A549 (cell line): ENCODE measurements around the gene PALLD. TPM values are rescaled to one million over a fixed set of nuclear protein-coding genes. Genes with fewer than 3 reads are reported as not detected.

Source experiments
- ATAC-seq, 2 experiments: fragments of 200-7000 bp in 1 of 2; fragments of >200 bp in 1 of 2; cut with Nextera tagmentation in 1 of 2; cut with Tn5 transposase in 1 of 2; 3 replicates each; pipeline versions ENCODE4 v1.8.0 to v1.9.1; 2018 to 2020; ENCODE audit warnings: mild to moderate bottlenecking in 1 of 2, moderate library complexity in 1 of 2
- CTCF ChIA-PET: fragments of 300-600 bp; sonication (Branson Sonifier 250); formaldehyde crosslinking; extraction: SDS; loops from one replicate; lab custom pipeline; 2021; ENCODE audit warnings: antibody characterized with exemption, inconsistent platforms; lab: Yijun Ruan, JAX
- POLR2A ChIA-PET: fragments of 350-600 bp; formaldehyde crosslinking; extraction: SDS; loops from one replicate; lab custom pipeline; 2021; ENCODE audit warnings: antibody characterized with exemption, inconsistent platforms; lab: Yijun Ruan, JAX
- DNase-seq, 2 experiments: peaks; one replicate each; pipeline versions ENCODE4 v3.0.0 to v3.0.0-alpha.2; 2011 to 2016; ENCODE audit warnings: low read depth in 1 of 2, low spot score in 1 of 2
- FAIRE-seq: peaks from 2 replicates; lab custom pipeline; 2011; peaks lifted over from hg19 to GRCh38; lab: Jason Lieb, UNC
- H3K27ac ChIP-seq, 2 experiments: fragments of >200 bp; sonication (Bioruptor Twin); formaldehyde crosslinking; 3 replicates each; pipeline ENCODE4 v1.5.1; 2016 to 2017
- H3K4me1 ChIP-seq: fragments of >200 bp; sonication (Bioruptor Twin); formaldehyde crosslinking; 3 replicates; pipeline ENCODE4 v1.6.1; 2016
- H3K4me2 ChIP-seq: fragments of >200 bp; sonication (Bioruptor Twin); formaldehyde crosslinking; 3 replicates; pipeline ENCODE4 v1.6.1; 2016
- H3K4me3 ChIP-seq: fragments of >200 bp; sonication (Bioruptor Twin); formaldehyde crosslinking; 3 replicates; pipeline ENCODE4 v1.5.1; 2016
- H3K9me3 ChIP-seq: fragments of >200 bp; sonication (Bioruptor Twin); formaldehyde crosslinking; 3 replicates; pipeline ENCODE4 v1.6.1; 2016
- BCL3 ChIP-seq: fragments of >200 bp; sonication (Bioruptor Twin); formaldehyde crosslinking; IDR thresholded peaks from 3 replicates; pipeline ENCODE4 v1.6.1; 2016
- CBX2 ChIP-seq: fragments of 200-600 bp; sonication (generic); IDR thresholded peaks from 2 replicates; pipeline ENCODE4 v1.6.1; 2016; ENCODE audit warnings: low read depth, mild to moderate bottlenecking, borderline replicate concordance
- CEBPB ChIP-seq, 2 experiments: fragments of >200 bp in 1 of 2; sonication (Bioruptor Twin) in 1 of 2; formaldehyde crosslinking in 1 of 2; IDR thresholded peaks; 2 replicates each; pipeline ENCODE4 v1.6.1; 2012 to 2016
- CTCF ChIP-seq: fragments of >200 bp; sonication (Bioruptor Twin); formaldehyde crosslinking; IDR thresholded peaks from 3 replicates; pipeline ENCODE4 v1.5.1; 2016
- E2F6 ChIP-seq: IDR thresholded peaks from 2 replicates; pipeline ENCODE4 v1.6.1; 2012; ENCODE audit warnings: low read depth, borderline replicate concordance
- EP300 ChIP-seq, 2 experiments: fragments of >200 bp; sonication (Bioruptor Twin); formaldehyde crosslinking; IDR thresholded peaks; 2 replicates in 1 of 2; 3 replicates in 1 of 2; pipeline ENCODE4 v1.6.1; 2016 to 2017
- HDAC2 ChIP-seq: fragments of 200-600 bp; sonication (generic); IDR thresholded peaks from 2 replicates; pipeline ENCODE4 v1.6.1; 2016
- HOXB5 ChIP-seq: fragments of 250-450 bp; sonication (Bioruptor Pico); IDR thresholded peaks from 2 replicates; pipeline ENCODE4 v1.5.0; 2020; ENCODE audit warnings: mild to moderate bottlenecking, moderate library complexity
- JUN ChIP-seq, 2 experiments: fragments of >200 bp; sonication (Bioruptor Twin); formaldehyde crosslinking; IDR thresholded peaks; 2 replicates in 1 of 2; 3 replicates in 1 of 2; pipeline ENCODE4 v1.6.1; 2016 to 2017
- KDM1A ChIP-seq: fragments of 200-600 bp; sonication (generic); IDR thresholded peaks from 2 replicates; pipeline ENCODE4 v1.6.1; 2016; ENCODE audit warnings: low read depth, mild to moderate bottlenecking
- MAFK ChIP-seq: fragments of 450-650 bp; IDR thresholded peaks from 2 replicates; pipeline ENCODE4 v1.6.1; 2014; ENCODE audit not compliant: partially characterized antibody
- NR3C1 ChIP-seq: fragments of >200 bp; sonication (Bioruptor Twin); formaldehyde crosslinking; IDR thresholded peaks from 3 replicates; pipeline ENCODE4 v1.6.1; 2017
- RAD21 ChIP-seq, 2 experiments: fragments of >200 bp in 1 of 2; sonication (Bioruptor Twin) in 1 of 2; formaldehyde crosslinking in 1 of 2; IDR thresholded peaks in 1 of 2; conservative IDR thresholded peaks in 1 of 2; 2 replicates in 1 of 2; 3 replicates in 1 of 2; pipeline ENCODE4 v1.6.1; 2012 to 2018; ENCODE audit warnings: inconsistent platforms in 1 of 2
- RARB ChIP-seq: fragments of 250-450 bp; sonication (Bioruptor Pico); IDR thresholded peaks from 2 replicates; pipeline ENCODE4 v1.8.0; 2021; ENCODE audit warnings: mild to moderate bottlenecking, moderate library complexity
- SMC3 ChIP-seq: fragments of >200 bp; sonication (Bioruptor Twin); formaldehyde crosslinking; IDR thresholded peaks from 3 replicates; pipeline ENCODE4 v1.6.1; 2018; ENCODE audit warnings: inconsistent platforms
- TP53 ChIP-seq: fragments of 250-450 bp; sonication (Bioruptor Pico); IDR thresholded peaks from 2 replicates; pipeline ENCODE4 v1.5.0; 2021; ENCODE audit warnings: mild to moderate bottlenecking, moderate library complexity
- WGBS: methylation state at CpG from one replicate; pipeline ENCODE4 v1.1.6; 2017; ENCODE audit errors: missing lambda C conversion rate; 5-methylcytosine and 5-hydroxymethylcytosine counted together
- polyA plus RNA-seq, 4 experiments: library from polyadenylated mRNA; depleted of rRNA in 3 of 4; stranded (reverse); fragments of >200 nt; fragmentation: RNase III in 1 of 4; extraction: RNeasy Plus Mini Kit Qiagen cat#74134 plus additional on column Dnase treatment in 1 of 4; gene quantifications; 2 replicates in 3 of 4; 3 replicates in 1 of 4; pipeline ENCODE4 v1.2.3, GENCODE V29; 2011 to 2017
- TF ChIP-seq, protein P1 (sequence below): fragments of 250-450 bp; sonication (Bioruptor Pico); IDR thresholded peaks from 2 replicates; pipeline ENCODE4 v1.5.0; 2021; ENCODE audit warnings: mild to moderate bottlenecking, moderate library complexity, borderline replicate concordance

PALLD gene
- polyA plus RNA-seq, 2 of the 4 experiments (the other 2 are of a cell fraction), result 88.8 to 113 TPM

- POLR2A ChIA-PET, result no interaction called here
- Histone ChIP-seq H3K4me3 (no peak overlapping the region), H3K4me2 (no peak overlapping the region), H3K9me3 (no peaks in the 10 kb centered on the region)
- CTCF ChIA-PET, result interaction anchor here (0.8 to 2.6 kb wide), 26 partner anchors 9 to 644 kb away, joined by 3 to 10 read pairs (median 4); partner anchors contain the start of gene CBR4
- TF ChIP-seq RARB (CRISPR knock-in tag), result no peak
- no peak for TF ChIP-seq HOXB5 (CRISPR knock-in tag)
- no peak for TF ChIP-seq CEBPB (IDR thresholded peaks at IDR 0.05)
- no peak for TF ChIP-seq TP53 (CRISPR knock-in tag)
- TF ChIP-seq MAFK, result no peak
- TF ChIP-seq BCL3, result no peak
- peak; percentile 66 for TF ChIP-seq SMC3
- TF ChIP-seq JUN (IDR thresholded peaks at IDR 0.05), result no peak
- peak; percentile 70 for TF ChIP-seq CTCF
- peak; percentile 61 to 67 for TF ChIP-seq RAD21 (conservative IDR thresholded peaks at IDR 0.05 in 1 of 2, IDR thresholded peaks at IDR 0.05 in 1 of 2)
- TF ChIP-seq, all 56 proteins: peak for 3
- Histone ChIP-seq H3K4me1 (peaks cover 6% of the 10 kb centered on the region; the same call in 1 of the 3 replicates), H3K27ac (no peak overlapping the region)
- DNase-seq (peak; percentile 55 to 78), ATAC-seq (peak; percentile 79 to 86; a peak in 5 of 6 replicates), FAIRE-seq (no peak)
- WGBS, result 36% methylated on average over 3 of the region's 3 CpGs
Measured at GRCh38 chr4:168923526-168924194, 426.8 kb downstream of the PALLD start.

- Histone ChIP-seq H3K4me1 (peaks cover 6% of the 10 kb centered on the region; the same call in 1 of the 3 replicates), H3K4me3 (no peak overlapping the region), H3K4me2 (no peak overlapping the region), H3K27ac (no peak overlapping the region), H3K9me3 (peaks cover 2% of the 10 kb centered on the region; the same call in 2 of the 3 replicates)
- DNase-seq (no peak), ATAC-seq (no peak), FAIRE-seq (no peak)
- no peak for TF ChIP-seq BCL3
- no peak for TF ChIP-seq E2F6
- TF ChIP-seq NR3C1, result no peak
- no peak for TF ChIP-seq HDAC2
- TF ChIP-seq MAFK, result no peak
- no peak for TF ChIP-seq CBX2
- no peak for TF ChIP-seq KDM1A
- TF ChIP-seq, protein P1, sequence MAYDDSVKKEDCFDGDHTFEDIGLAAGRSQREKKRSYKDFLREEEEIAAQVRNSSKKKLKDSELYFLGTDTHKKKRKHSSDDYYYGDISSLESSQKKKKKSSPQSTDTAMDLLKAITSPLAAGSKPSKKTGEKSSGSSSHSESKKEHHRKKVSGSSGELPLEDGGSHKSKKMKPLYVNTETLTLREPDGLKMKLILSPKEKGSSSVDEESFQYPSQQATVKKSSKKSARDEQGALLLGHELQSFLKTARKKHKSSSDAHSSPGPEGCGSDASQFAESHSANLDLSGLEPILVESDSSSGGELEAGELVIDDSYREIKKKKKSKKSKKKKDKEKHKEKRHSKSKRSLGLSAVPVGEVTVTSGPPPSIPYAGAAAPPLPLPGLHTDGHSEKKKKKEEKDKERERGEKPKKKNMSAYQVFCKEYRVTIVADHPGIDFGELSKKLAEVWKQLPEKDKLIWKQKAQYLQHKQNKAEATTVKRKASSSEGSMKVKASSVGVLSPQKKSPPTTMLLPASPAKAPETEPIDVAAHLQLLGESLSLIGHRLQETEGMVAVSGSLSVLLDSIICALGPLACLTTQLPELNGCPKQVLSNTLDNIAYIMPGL (CRISPR knock-in tag), result no peak
- no peak for TF ChIP-seq EP300 (IDR thresholded peaks at IDR 0.05)
- WGBS, result 95% methylated on average over 2 of the region's 2 CpGs
- CTCF ChIA-PET, result interaction anchor here (0.8 to 1.9 kb wide), 8 partner anchors 10 to 641 kb away, joined by 3 to 10 read pairs (median 4); no protein-coding TSS in a partner anchor
- POLR2A ChIA-PET, result no interaction called here
Measured at GRCh38 chr4:168924667-168925066, 427.8 kb downstream of the PALLD start.
